WTC11 (cell line): Measurements from ENCODE around the gene NAV3.
"Not testable (repeated sequence)": the region's sequence is repeated elsewhere in the genome, so short reads cannot be mapped to it uniquely, and the experiment has no call there.

ENCODE experiments used
- CBFB ChIP-seq: sonication (generic); formaldehyde crosslinking; IDR thresholded peaks from 2 replicates; pipeline ENCODE4 v1.8.1; 2022; ENCODE audit warnings: mild to moderate bottlenecking, low read depth, missing genetic modification reagents
- ELF4 ChIP-seq: sonication (generic); formaldehyde crosslinking; IDR thresholded peaks from 2 replicates; pipeline ENCODE4 v1.8.1; 2022; ENCODE audit warnings: low read depth, mild to moderate bottlenecking, moderate library complexity, missing genetic modification reagents
- IRF2 ChIP-seq: sonication (generic); formaldehyde crosslinking; IDR thresholded peaks from 2 replicates; pipeline ENCODE4 v1.8.0; 2022; ENCODE audit warnings: low read depth, missing genetic modification reagents, borderline replicate concordance
- JUN ChIP-seq: sonication (generic); formaldehyde crosslinking; IDR thresholded peaks from 2 replicates; pipeline ENCODE4 v1.8.0; 2023; ENCODE audit warnings: mild to moderate bottlenecking, missing genetic modification reagents
- KAT7 ChIP-seq: sonication (generic); formaldehyde crosslinking; IDR thresholded peaks from 2 replicates; pipeline ENCODE4 v1.8.1; 2023; ENCODE audit warnings: missing genetic modification reagents, mild to moderate bottlenecking, borderline replicate concordance
- MXD4 ChIP-seq: fragments of 250-450 bp; sonication (Bioruptor Pico); IDR thresholded peaks from 2 replicates; pipeline ENCODE4 v1.8.0; 2021; ENCODE audit warnings: mild to moderate bottlenecking, moderate library complexity, borderline replicate concordance
- SOX15 ChIP-seq: fragments of 250-450 bp; sonication (Bioruptor Pico); IDR thresholded peaks from 2 replicates; pipeline ENCODE4 v1.9.0; 2021; ENCODE audit warnings: mild to moderate bottlenecking
- TEAD1 ChIP-seq: sonication (generic); formaldehyde crosslinking; IDR thresholded peaks from 2 replicates; pipeline ENCODE4 v1.8.0; 2022; ENCODE audit warnings: mild to moderate bottlenecking, missing genetic modification reagents
- TF ChIP-seq, protein P1 (sequence below): fragments of 200-600 bp; IDR thresholded peaks from 2 replicates; pipeline ENCODE4 v1.8.0; 2022; ENCODE audit warnings: antibody characterized with exemption
- TF ChIP-seq, protein P2 (sequence below): sonication (generic); formaldehyde crosslinking; IDR thresholded peaks from 2 replicates; pipeline ENCODE4 v1.8.1; 2022; ENCODE audit warnings: low read depth, missing genetic modification reagents, borderline replicate concordance

DNA sequence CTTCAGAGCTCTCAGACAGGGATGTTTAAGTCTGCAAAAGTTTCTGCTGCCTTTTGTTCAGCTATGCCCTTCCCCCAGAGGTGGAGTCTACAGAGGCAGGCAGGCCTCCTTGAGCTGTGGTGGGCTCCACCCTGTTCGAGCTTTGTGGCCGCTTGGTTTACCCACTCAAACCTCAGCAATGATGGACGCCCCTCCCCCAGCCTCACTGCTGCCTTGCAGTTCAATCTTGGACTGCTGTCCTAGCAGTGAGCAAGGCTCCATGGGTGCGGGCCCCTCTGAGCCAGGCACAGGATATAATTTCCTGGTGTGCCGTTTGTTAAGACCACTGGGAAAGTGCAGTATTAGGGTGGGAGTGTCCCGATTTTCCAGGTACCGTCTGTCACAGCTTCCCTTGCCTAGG, 427.0 kb downstream of the NAV3 start:
- not testable (repeated sequence) for TF ChIP-seq ELF4 (CRISPR knock-in tag); SOX15 (CRISPR knock-in tag); KAT7 (CRISPR knock-in tag); JUN; IRF2 (CRISPR knock-in tag); TEAD1 (CRISPR knock-in tag); CBFB (CRISPR knock-in tag); MXD4 (CRISPR knock-in tag)
- TF ChIP-seq, protein P1, sequence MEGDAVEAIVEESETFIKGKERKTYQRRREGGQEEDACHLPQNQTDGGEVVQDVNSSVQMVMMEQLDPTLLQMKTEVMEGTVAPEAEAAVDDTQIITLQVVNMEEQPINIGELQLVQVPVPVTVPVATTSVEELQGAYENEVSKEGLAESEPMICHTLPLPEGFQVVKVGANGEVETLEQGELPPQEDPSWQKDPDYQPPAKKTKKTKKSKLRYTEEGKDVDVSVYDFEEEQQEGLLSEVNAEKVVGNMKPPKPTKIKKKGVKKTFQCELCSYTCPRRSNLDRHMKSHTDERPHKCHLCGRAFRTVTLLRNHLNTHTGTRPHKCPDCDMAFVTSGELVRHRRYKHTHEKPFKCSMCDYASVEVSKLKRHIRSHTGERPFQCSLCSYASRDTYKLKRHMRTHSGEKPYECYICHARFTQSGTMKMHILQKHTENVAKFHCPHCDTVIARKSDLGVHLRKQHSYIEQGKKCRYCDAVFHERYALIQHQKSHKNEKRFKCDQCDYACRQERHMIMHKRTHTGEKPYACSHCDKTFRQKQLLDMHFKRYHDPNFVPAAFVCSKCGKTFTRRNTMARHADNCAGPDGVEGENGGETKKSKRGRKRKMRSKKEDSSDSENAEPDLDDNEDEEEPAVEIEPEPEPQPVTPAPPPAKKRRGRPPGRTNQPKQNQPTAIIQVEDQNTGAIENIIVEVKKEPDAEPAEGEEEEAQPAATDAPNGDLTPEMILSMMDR = not testable (repeated sequence)
- TF ChIP-seq, protein P2, sequence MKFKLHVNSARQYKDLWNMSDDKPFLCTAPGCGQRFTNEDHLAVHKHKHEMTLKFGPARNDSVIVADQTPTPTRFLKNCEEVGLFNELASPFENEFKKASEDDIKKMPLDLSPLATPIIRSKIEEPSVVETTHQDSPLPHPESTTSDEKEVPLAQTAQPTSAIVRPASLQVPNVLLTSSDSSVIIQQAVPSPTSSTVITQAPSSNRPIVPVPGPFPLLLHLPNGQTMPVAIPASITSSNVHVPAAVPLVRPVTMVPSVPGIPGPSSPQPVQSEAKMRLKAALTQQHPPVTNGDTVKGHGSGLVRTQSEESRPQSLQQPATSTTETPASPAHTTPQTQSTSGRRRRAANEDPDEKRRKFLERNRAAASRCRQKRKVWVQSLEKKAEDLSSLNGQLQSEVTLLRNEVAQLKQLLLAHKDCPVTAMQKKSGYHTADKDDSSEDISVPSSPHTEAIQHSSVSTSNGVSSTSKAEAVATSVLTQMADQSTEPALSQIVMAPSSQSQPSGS (CRISPR knock-in tag) = not testable (repeated sequence)
